ENCODE data around the gene POLR2A.

GRCh38 chr17:7497228-7497627, 13.1 kb downstream of the POLR2A start:
- TF ChIP-seq, protein P1, sequence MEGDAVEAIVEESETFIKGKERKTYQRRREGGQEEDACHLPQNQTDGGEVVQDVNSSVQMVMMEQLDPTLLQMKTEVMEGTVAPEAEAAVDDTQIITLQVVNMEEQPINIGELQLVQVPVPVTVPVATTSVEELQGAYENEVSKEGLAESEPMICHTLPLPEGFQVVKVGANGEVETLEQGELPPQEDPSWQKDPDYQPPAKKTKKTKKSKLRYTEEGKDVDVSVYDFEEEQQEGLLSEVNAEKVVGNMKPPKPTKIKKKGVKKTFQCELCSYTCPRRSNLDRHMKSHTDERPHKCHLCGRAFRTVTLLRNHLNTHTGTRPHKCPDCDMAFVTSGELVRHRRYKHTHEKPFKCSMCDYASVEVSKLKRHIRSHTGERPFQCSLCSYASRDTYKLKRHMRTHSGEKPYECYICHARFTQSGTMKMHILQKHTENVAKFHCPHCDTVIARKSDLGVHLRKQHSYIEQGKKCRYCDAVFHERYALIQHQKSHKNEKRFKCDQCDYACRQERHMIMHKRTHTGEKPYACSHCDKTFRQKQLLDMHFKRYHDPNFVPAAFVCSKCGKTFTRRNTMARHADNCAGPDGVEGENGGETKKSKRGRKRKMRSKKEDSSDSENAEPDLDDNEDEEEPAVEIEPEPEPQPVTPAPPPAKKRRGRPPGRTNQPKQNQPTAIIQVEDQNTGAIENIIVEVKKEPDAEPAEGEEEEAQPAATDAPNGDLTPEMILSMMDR (conservative IDR thresholded peaks at IDR 0.05; ENCODE audit: low read depth, low read length): no peak
- TF ChIP-seq EZH2 (IDR thresholded peaks at IDR 0.05; ENCODE audit: low read length, unreplicated experiment) (no peak), EZH2phosphoT487 (IDR thresholded peaks at IDR 0.05; ENCODE audit: borderline replicate concordance, low read length) (no peak)
